DOHH2 (cell line): ENCODE results near the gene NEDD4L.

Experiments
- CTCF ChIP-seq: fragments of 200-600 bp; sonication (generic); IDR thresholded peaks from one replicate; pipeline ENCODE4 v1.5.1; 2014; ENCODE audit warnings: antibody characterized with exemption, mild to moderate bottlenecking, low read depth, low read length; ENCODE audit not compliant: poor library complexity, severe bottlenecking
- EZH2phosphoT487 ChIP-seq: fragments of 200-600 bp; sonication (generic); IDR thresholded peaks from 2 replicates; pipeline ENCODE4 v1.6.1; 2017; ENCODE audit warnings: borderline replicate concordance, mild to moderate bottlenecking, antibody characterized with exemption, low read length, moderate library complexity, mixed read lengths

- no peak for TF ChIP-seq CTCF
- no peak for TF ChIP-seq EZH2phosphoT487
Observed at GRCh38 chr18:58044370-58045241, 580 bp downstream of the NEDD4L start.
